IMR-90 (cell line): ENCODE results near the gene VPS39. TPM values are rescaled to one million over a fixed set of nuclear protein-coding genes. Genes with fewer than 3 reads are reported as not detected.

ENCODE experiments used
- ATAC-seq: fragments of 200-7000 bp; cut with Tn5 transposase; 2 replicates; pipeline ENCODE4 v1.9.1; 2020; ENCODE audit warnings: low read depth, mild to moderate bottlenecking, moderate library complexity
- BruUV-seq: library from RNA; stranded (reverse); fragments of 400-500 nt; replicated peaks from 2 replicates; lab custom pipeline; 2021; lab: Mats Ljungman, UMichigan
- CTCF ChIA-PET: fragments of 300-600 bp; formaldehyde crosslinking; extraction: SDS; loops from one replicate; lab custom pipeline; 2021; ENCODE audit warnings: antibody characterized with exemption; lab: Yijun Ruan, JAX
- POLR2A ChIA-PET: fragments of 300-600 bp; sonication (Branson Sonifier 250); formaldehyde crosslinking; loops from one replicate; lab custom pipeline; 2022; ENCODE audit warnings: antibody characterized with exemption; ENCODE audit not compliant: unreplicated experiment; lab: Charles Lee
- DNase-seq: peaks from one replicate; pipeline ENCODE4 v3.0.0; 2013
- H2AFZ ChIP-seq: replicated peaks from 2 replicates; pipeline ENCODE3; 2013; ENCODE audit warnings: low read length, mild to moderate bottlenecking; ENCODE audit not compliant: poor library complexity
- H2AK5ac ChIP-seq: 2 replicates; pipeline ENCODE4 v1.6.1; 2013; ENCODE audit warnings: low read depth, low read length, inconsistent platforms
- H2AK9ac ChIP-seq: replicated peaks from 2 replicates; pipeline ENCODE3; 2013; ENCODE audit warnings: mild to moderate bottlenecking, low read depth, low read length, moderate library complexity; ENCODE audit not compliant: poor library complexity
- H2BK120ac ChIP-seq: 2 replicates; pipeline ENCODE4 v1.6.1; 2013; ENCODE audit warnings: low read depth, low read length, inconsistent platforms
- H2BK15ac ChIP-seq: 3 replicates; pipeline ENCODE4 v1.6.1; 2013; ENCODE audit warnings: low read depth, low read length, inconsistent platforms
- H2BK20ac ChIP-seq: 2 replicates; pipeline ENCODE4 v1.6.1; 2013; ENCODE audit warnings: low read depth, mild to moderate bottlenecking, inconsistent platforms, low read length, moderate library complexity
- H2BK5ac ChIP-seq: 2 replicates; pipeline ENCODE4 v1.6.1; 2013; ENCODE audit warnings: mild to moderate bottlenecking, low read depth, low read length, inconsistent platforms; ENCODE audit not compliant: poor library complexity, severe bottlenecking
- H3K14ac ChIP-seq: replicated peaks from 2 replicates; pipeline ENCODE4 v1.6.1; 2013; ENCODE audit warnings: low read depth, low read length, inconsistent platforms
- H3K18ac ChIP-seq: 2 replicates; pipeline ENCODE4 v1.6.1; 2013; ENCODE audit warnings: low read depth, low read length, control low read depth
- H3K23ac ChIP-seq: 2 replicates; pipeline ENCODE4 v1.6.1; 2013; ENCODE audit warnings: low read depth, low read length, inconsistent platforms
- H3K27ac ChIP-seq: 2 replicates; pipeline ENCODE4 v1.5.1; 2013; ENCODE audit warnings: mild to moderate bottlenecking, control low read depth, low read length; ENCODE audit not compliant: insufficient read depth
- H3K27me3 ChIP-seq: 2 replicates; pipeline ENCODE4 v1.6.1; 2013; ENCODE audit warnings: low read length; ENCODE audit not compliant: control insufficient read depth, insufficient read depth
- H3K36me3 ChIP-seq: 2 replicates; pipeline ENCODE4 v1.6.1; 2013; ENCODE audit warnings: low read length, mixed read lengths; ENCODE audit not compliant: control insufficient read depth, insufficient read depth
- H3K4ac ChIP-seq: 2 replicates; pipeline ENCODE4 v1.6.1; 2013; ENCODE audit warnings: low read depth, low read length, inconsistent platforms
- H3K4me1 ChIP-seq: 2 replicates; pipeline ENCODE4 v1.6.1; 2013; ENCODE audit warnings: low read length, mixed read lengths; ENCODE audit not compliant: control insufficient read depth, insufficient read depth
- H3K4me2 ChIP-seq: 2 replicates; pipeline ENCODE4 v1.6.1; 2013; ENCODE audit warnings: low read depth, mild to moderate bottlenecking, control low read depth, low read length, moderate library complexity
- H3K4me3 ChIP-seq: 2 replicates; pipeline ENCODE4 v1.5.1; 2013; ENCODE audit warnings: low read depth, mild to moderate bottlenecking, control low read depth, low read length, moderate library complexity; ENCODE audit not compliant: insufficient read depth
- H3K56ac ChIP-seq: 2 replicates; pipeline ENCODE4 v1.6.1; 2013; ENCODE audit warnings: low read length, inconsistent platforms; ENCODE audit not compliant: insufficient read depth; ENCODE audit errors: extremely low read depth
- H3K79me1 ChIP-seq, 2 experiments: 2 replicates each; pipeline ENCODE4 v1.6.1; 2013; ENCODE audit warnings: low read length in 2 of 2, inconsistent platforms in 1 of 2, low read depth in 1 of 2
- H3K9ac ChIP-seq: 2 replicates; pipeline ENCODE4 v1.6.1; 2013; ENCODE audit warnings: low read depth, low read length, control low read depth
- H3K9me1 ChIP-seq: 2 replicates; pipeline ENCODE4 v1.6.1; 2013; ENCODE audit warnings: low read length, inconsistent platforms; ENCODE audit not compliant: insufficient read depth
- H3K9me3 ChIP-seq: 2 replicates; pipeline ENCODE4 v1.6.1; 2013; ENCODE audit warnings: low read length; ENCODE audit not compliant: control insufficient read depth, insufficient read depth
- H4K20me1 ChIP-seq: 2 replicates; pipeline ENCODE4 v1.6.1; 2013; ENCODE audit warnings: low read length, inconsistent platforms; ENCODE audit not compliant: insufficient read depth
- H4K5ac ChIP-seq: 2 replicates; pipeline ENCODE4 v1.6.1; 2013; ENCODE audit warnings: mild to moderate bottlenecking, low read depth, low read length, control low read depth
- H4K8ac ChIP-seq, 2 experiments: 2 replicates each; pipeline ENCODE4 v1.6.1; 2013; ENCODE audit warnings: low read depth in 2 of 2, low read length in 2 of 2, control low read depth in 1 of 2, inconsistent platforms in 1 of 2
- H4K91ac ChIP-seq: 2 replicates; pipeline ENCODE4 v1.6.1; 2013; ENCODE audit warnings: low read depth, low read length, inconsistent platforms; ENCODE audit not compliant: insufficient read depth
- CEBPB ChIP-seq: IDR thresholded peaks from 2 replicates; pipeline ENCODE4 v1.6.1; 2012; ENCODE audit warnings: low read depth, low read length, improper control_type of control experiment
- CHD1 ChIP-seq: IDR thresholded peaks from 2 replicates; pipeline ENCODE4 v1.6.1; 2012; ENCODE audit warnings: low read depth, low read length, improper control_type of control experiment
- ELK1 ChIP-seq: fragments of 150-350 bp; IDR thresholded peaks from 2 replicates; pipeline ENCODE4 v1.6.1; 2016; ENCODE audit warnings: low read depth, mild to moderate bottlenecking, low read length, moderate library complexity, borderline replicate concordance
- FOS ChIP-seq: fragments of 150-350 bp; IDR thresholded peaks from 2 replicates; pipeline ENCODE4 v1.6.1; 2016; ENCODE audit warnings: low read depth, low read length
- MAFK ChIP-seq: IDR thresholded peaks from 2 replicates; pipeline ENCODE4 v1.6.1; 2012; ENCODE audit warnings: low read depth, low read length, improper control_type of control experiment
- NFE2L2 ChIP-seq: fragments of 150-350 bp; IDR thresholded peaks from 2 replicates; pipeline ENCODE4 v1.6.1; 2016; ENCODE audit warnings: low read depth, mild to moderate bottlenecking, low read length
- POLR2A ChIP-seq: IDR thresholded peaks from 2 replicates; pipeline ENCODE4 v1.6.1; 2012; ENCODE audit warnings: mild to moderate bottlenecking, low read depth, low read length
- RCOR1 ChIP-seq: IDR thresholded peaks from 2 replicates; pipeline ENCODE4 v1.6.1; 2012; ENCODE audit warnings: mild to moderate bottlenecking, low read length, improper control_type of control experiment; ENCODE audit not compliant: insufficient replicate concordance
- RFX5 ChIP-seq: IDR thresholded peaks from 2 replicates; pipeline ENCODE4 v1.8.0; 2012; ENCODE audit warnings: low read depth, mild to moderate bottlenecking, low read length, moderate library complexity
- WGBS, 2 experiments: methylation state at CpG; one replicate each; pipeline versions ENCODE4 v1.1.5 to v1.1.7; 2013; ENCODE audit warnings: missing lambda C conversion rate in 2 of 2; ENCODE audit not compliant: insufficient read length in 1 of 2; ENCODE audit errors: extremely low coverage in 2 of 2; 5-methylcytosine and 5-hydroxymethylcytosine counted together
- dilution Hi-C: fragments of 300-500 bp; cut with HindIII; formaldehyde crosslinking; loops from one replicate; pipeline ENCODE4 v1.14.3; 2018; ENCODE audit warnings: low sequenced_read_pairs; ENCODE audit not compliant: unreplicated experiment
- in situ Hi-C: fragments of 300-500 bp; cut with MboI; formaldehyde crosslinking; loops from 3 replicates; pipeline ENCODE4 v1.14.3; 2019; ENCODE audit warnings: low sequenced_read_pairs, inconsistent platforms, mixed read lengths
- intact Hi-C: fragments of 100-400 bp; cut with micrococcal nuclease; formaldehyde crosslinking; loops from 2 replicates; pipeline ENCODE4 v1.10.0; 2022
- polyA plus RNA-seq, 3 experiments: library from polyadenylated mRNA; depleted of rRNA; stranded (reverse); fragments of >200 nt; gene quantifications; 2 replicates each; pipeline ENCODE4 v1.2.3, GENCODE V29; 2012; ENCODE audit warnings: low replicate concordance in 1 of 3
- total RNA-seq: library from RNA; depleted of rRNA; stranded (reverse); fragments of >200 nt; gene quantifications from 2 replicates; pipeline ENCODE4 v1.2.3, GENCODE V29; 2012
- TF ChIP-seq, protein P1 (sequence below): fragments of 150-350 bp; IDR thresholded peaks from 2 replicates; pipeline ENCODE4 v1.6.1; 2017; ENCODE audit warnings: mild to moderate bottlenecking, antibody characterized with exemption, low read length, low read depth

Gene VPS39
- total and polyA plus RNA-seq, 2 of the 4 experiments (the other 2 are of a cell fraction), result 49.7 to 52.2 TPM

- no peak overlapping the region for H2BK5ac ChIP-seq
- H4K8ac ChIP-seq, result no peak overlapping the region
- no peak overlapping the region for H3K27ac ChIP-seq
- no peak overlapping the region for H2BK15ac ChIP-seq
- dilution Hi-C loops, result no loop called here
- H2AK9ac ChIP-seq, result no peak overlapping the region
- 80% methylated on average over 3 of the region's 27 CpGs; no CpG with 5 or more reads in 1 of the 2 experiments for WGBS, 2 experiments
- H3K14ac ChIP-seq, result no peak overlapping the region
- ChIA-PET POLR2A (no interaction called here), CTCF (interaction anchor here (1.2 kb wide), 1 partner anchor 18 kb away, joined by 3 read pairs; no protein-coding TSS in a partner anchor)
- no peak overlapping the region for H3K9ac ChIP-seq
- intact Hi-C loops, result no loop called here
- no peak for ATAC-seq
- no peak overlapping the region for H2BK120ac ChIP-seq
- no peak overlapping the region for H3K4me2 ChIP-seq
- H4K5ac ChIP-seq, result no peak overlapping the region
- H3K4me3 ChIP-seq, result no peak overlapping the region
- no peak overlapping the region for H3K18ac ChIP-seq
- DNase-seq, result no peak
- in situ Hi-C loops, result no loop called here
- H3K9me3 ChIP-seq, result no peaks in the 10 kb centered on the region
- no peaks in the 10 kb centered on the region for H3K79me1 ChIP-seq
- no TSS peak for BruUV-seq
- no peak overlapping the region for H3K4ac ChIP-seq
- H3K23ac ChIP-seq, result no peak overlapping the region
- H3K36me3 ChIP-seq, result peaks cover 20% of the 10 kb centered on the region
- H3K27me3 ChIP-seq, result no peaks in the 10 kb centered on the region; the same call in 1 of the 2 replicates
- peaks cover 20% of the 10 kb centered on the region for H3K9me1 ChIP-seq
- H3K4me1 ChIP-seq, result peaks cover 4% of the 10 kb centered on the region; the same call in 1 of the 2 replicates
- TF ChIP-seq CHD1 (no peak), POLR2A (no peak), RCOR1 (no peak), MAFK (no peak), RFX5 (no peak), ELK1 (no peak), CEBPB (no peak), NFE2L2 (no peak), FOS (no peak)
- TF ChIP-seq, protein P1, sequence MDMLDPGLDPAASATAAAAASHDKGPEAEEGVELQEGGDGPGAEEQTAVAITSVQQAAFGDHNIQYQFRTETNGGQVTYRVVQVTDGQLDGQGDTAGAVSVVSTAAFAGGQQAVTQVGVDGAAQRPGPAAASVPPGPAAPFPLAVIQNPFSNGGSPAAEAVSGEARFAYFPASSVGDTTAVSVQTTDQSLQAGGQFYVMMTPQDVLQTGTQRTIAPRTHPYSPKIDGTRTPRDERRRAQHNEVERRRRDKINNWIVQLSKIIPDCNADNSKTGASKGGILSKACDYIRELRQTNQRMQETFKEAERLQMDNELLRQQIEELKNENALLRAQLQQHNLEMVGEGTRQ, result no peak
- no peak overlapping the region for H4K91ac ChIP-seq
- H4K20me1 ChIP-seq, result no peaks in the 10 kb centered on the region
- no peak overlapping the region for H3K56ac ChIP-seq
- H2BK20ac ChIP-seq, result no peak overlapping the region
- peak overlapping the region; percentile 29 for H2AFZ ChIP-seq
- H2AK5ac ChIP-seq, result no peak overlapping the region
Measured at GRCh38 chr15:42155546-42156242, 52.4 kb downstream of the VPS39 start.
